DOHH2 (cell line): ENCODE results near the gene TMEM98.
"Not testable (repeated sequence)": the region's sequence is repeated elsewhere in the genome, so short reads cannot be mapped to it uniquely, and the experiment has no call there.

Source experiments
- H3F3A ChIP-seq: fragments of 200-600 bp; sonication (generic), shearing (Covaris generic); 2 replicates; pipeline ENCODE4 v1.6.0; 2016; ENCODE audit warnings: antibody characterized with exemption, mild to moderate bottlenecking; ENCODE audit not compliant: control insufficient read depth, insufficient read depth
- H3K27ac ChIP-seq: fragments of 200-600 bp; sonication (generic); 2 replicates; pipeline ENCODE4 v1.5.1; 2014; ENCODE audit warnings: low read depth, mild to moderate bottlenecking, low read length, moderate library complexity
- H3K27me3 ChIP-seq: fragments of 200-600 bp; sonication (generic); 2 replicates; pipeline ENCODE4 v1.6.1; 2014; ENCODE audit warnings: mild to moderate bottlenecking, low read length, mixed read lengths; ENCODE audit not compliant: control insufficient read depth
- H3K36me3 ChIP-seq: fragments of 200-600 bp; sonication (generic); 2 replicates; pipeline ENCODE4 v1.6.1; 2014; ENCODE audit warnings: mild to moderate bottlenecking, low read length, moderate library complexity, mixed read lengths; ENCODE audit not compliant: control insufficient read depth
- H3K4me1 ChIP-seq: fragments of 200-600 bp; sonication (generic); 2 replicates; pipeline ENCODE4 v1.6.1; 2014; ENCODE audit warnings: mild to moderate bottlenecking, low read length, mixed read lengths; ENCODE audit not compliant: control insufficient read depth
- H3K4me2 ChIP-seq: fragments of 200-600 bp; sonication (generic); 2 replicates; pipeline ENCODE4 v1.6.0; 2014; ENCODE audit warnings: mild to moderate bottlenecking, low read length, moderate library complexity
- H3K4me3 ChIP-seq: fragments of 200-600 bp; sonication (generic); 2 replicates; pipeline ENCODE4 v1.5.1; 2014; ENCODE audit warnings: mild to moderate bottlenecking, low read length, mixed read lengths
- H3K79me2 ChIP-seq: fragments of 200-600 bp; sonication (generic); 2 replicates; pipeline ENCODE4 v1.6.1; 2014; ENCODE audit warnings: mild to moderate bottlenecking, low read length, mixed read lengths; ENCODE audit not compliant: control insufficient read depth
- H3K9me2 ChIP-seq: fragments of 200-600 bp; sonication (generic); replicated peaks from 2 replicates; pipeline ENCODE4 v1.6.1; 2014; ENCODE audit warnings: mild to moderate bottlenecking, low read length, mixed read lengths; ENCODE audit not compliant: control insufficient read depth
- H3K9me3 ChIP-seq: fragments of 200-600 bp; sonication (generic); 2 replicates; pipeline ENCODE4 v1.6.1; 2014; ENCODE audit warnings: antibody characterized with exemption, low read length, mixed read lengths; ENCODE audit not compliant: control insufficient read depth, insufficient read depth
- H4K20me1 ChIP-seq: fragments of 200-600 bp; sonication (generic); 2 replicates; pipeline ENCODE4 v1.6.0; 2014; ENCODE audit warnings: low read depth, mild to moderate bottlenecking, antibody characterized with exemption, low read length, moderate library complexity; ENCODE audit not compliant: control insufficient read depth, insufficient read depth
- EZH2phosphoT487 ChIP-seq: fragments of 200-600 bp; sonication (generic); IDR thresholded peaks from 2 replicates; pipeline ENCODE4 v1.6.1; 2017; ENCODE audit warnings: borderline replicate concordance, mild to moderate bottlenecking, antibody characterized with exemption, low read length, moderate library complexity, mixed read lengths
- TF ChIP-seq, protein P1 (sequence below): fragments of 200-600 bp; sonication (generic); IDR thresholded peaks from one replicate; pipeline ENCODE4 v1.5.1; 2014; ENCODE audit warnings: antibody characterized with exemption, mild to moderate bottlenecking, low read depth, low read length; ENCODE audit not compliant: poor library complexity, severe bottlenecking

The TMEM98 gene

DNA sequence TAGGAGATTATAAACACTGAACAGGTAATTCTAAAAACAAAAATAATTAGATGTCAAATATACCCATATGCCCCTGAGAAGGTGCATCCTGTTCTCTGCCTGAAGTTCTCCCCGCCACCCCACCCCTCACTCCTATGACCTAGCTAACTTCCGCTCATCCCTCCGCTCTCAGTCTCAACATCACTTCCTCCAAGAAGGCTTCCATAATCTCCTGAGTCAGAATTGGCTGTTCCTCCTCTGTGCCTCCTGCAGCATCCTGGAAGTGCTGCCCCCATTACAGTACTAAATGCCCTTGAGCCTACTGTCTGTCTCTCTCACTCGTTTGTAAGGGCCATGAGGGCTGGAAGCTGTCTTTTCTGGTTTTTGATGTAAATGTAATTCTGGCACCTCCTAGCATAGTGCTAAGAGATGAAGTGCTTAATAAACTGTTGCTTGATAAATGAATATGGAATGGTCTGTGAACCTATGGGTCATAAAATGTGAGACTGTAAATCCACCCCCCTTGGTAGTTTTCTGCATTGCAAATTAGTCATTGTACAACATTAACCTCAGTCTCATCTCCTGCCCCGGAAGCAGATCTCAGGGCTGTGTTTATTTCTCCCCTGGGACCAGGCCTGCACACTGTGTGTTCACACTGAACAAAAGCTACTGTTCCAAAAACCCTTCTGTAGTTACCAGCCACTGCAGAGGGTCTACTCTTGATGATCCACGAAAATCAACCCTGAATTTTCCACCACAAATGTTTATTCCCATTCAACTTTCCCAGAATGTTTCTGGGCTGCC is 47.1 kb upstream of the TMEM98 start:
- 0 out of 2 replicates have a peak overlapping the region, but pooled peaks have one; percentile 11 for H3K4me2 ChIP-seq
- no peaks in the 10 kb centered on the region for H3F3A ChIP-seq
- no peak for TF ChIP-seq EZH2phosphoT487
- TF ChIP-seq, protein P1, sequence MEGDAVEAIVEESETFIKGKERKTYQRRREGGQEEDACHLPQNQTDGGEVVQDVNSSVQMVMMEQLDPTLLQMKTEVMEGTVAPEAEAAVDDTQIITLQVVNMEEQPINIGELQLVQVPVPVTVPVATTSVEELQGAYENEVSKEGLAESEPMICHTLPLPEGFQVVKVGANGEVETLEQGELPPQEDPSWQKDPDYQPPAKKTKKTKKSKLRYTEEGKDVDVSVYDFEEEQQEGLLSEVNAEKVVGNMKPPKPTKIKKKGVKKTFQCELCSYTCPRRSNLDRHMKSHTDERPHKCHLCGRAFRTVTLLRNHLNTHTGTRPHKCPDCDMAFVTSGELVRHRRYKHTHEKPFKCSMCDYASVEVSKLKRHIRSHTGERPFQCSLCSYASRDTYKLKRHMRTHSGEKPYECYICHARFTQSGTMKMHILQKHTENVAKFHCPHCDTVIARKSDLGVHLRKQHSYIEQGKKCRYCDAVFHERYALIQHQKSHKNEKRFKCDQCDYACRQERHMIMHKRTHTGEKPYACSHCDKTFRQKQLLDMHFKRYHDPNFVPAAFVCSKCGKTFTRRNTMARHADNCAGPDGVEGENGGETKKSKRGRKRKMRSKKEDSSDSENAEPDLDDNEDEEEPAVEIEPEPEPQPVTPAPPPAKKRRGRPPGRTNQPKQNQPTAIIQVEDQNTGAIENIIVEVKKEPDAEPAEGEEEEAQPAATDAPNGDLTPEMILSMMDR, result no peak

DNA sequence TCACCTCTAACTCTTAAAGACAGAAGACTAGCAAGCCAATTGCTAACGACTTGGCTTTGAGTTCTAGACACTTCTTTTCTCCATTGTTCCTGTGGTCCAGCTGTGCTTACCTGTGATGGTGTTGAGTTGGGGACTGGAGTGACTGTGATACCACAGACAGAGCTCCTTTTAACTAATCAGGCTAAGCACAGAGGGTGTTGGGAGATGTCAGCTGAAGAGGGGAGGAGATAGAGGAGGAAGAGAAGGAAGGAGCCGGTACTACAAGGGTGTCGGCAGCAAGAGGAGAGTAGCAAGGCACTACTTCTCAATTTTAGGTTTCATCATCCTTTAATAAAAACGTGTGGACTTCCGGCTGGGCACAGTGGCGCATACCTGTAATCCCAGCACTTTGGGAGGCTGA is 45.9 kb upstream of the TMEM98 start:
- Histone ChIP-seq H3K27me3 (peaks cover 2% of the 10 kb centered on the region), H3K9me3 (no peaks in the 10 kb centered on the region)

More for the DNA sequence above, 47.1 kb upstream of the TMEM98 start:
- Histone ChIP-seq H3K4me3 (no peak overlapping the region), H3K79me2 (no peaks in the 10 kb centered on the region), H3K9me3 (no peaks in the 10 kb centered on the region), H3K27me3 (peaks cover 8% of the 10 kb centered on the region), H3K36me3 (no peaks in the 10 kb centered on the region), H3K4me1 (peaks cover 22% of the 10 kb centered on the region), H4K20me1 (no peaks in the 10 kb centered on the region), H3K27ac (no peak overlapping the region), H3K9me2 (no peaks in the 10 kb centered on the region)

DNA sequence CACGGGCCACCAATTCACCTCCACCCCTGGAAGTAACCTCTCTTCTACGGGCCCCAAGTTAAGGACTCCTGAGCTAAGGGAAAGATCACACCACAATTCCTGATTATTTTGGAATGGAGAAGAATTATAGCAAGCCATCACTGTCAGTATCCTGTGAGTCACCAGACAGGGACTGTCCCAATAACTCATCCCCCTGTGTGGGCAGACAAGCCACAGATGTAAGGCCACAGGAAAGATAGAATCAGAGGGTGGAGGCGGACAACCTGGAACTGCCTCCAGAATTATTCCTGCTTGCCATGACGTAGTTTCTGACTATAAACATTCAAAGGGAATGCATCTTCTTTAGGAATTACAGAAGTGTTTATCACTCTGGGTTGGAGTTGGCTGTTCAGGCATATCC is 45.2 kb upstream of the TMEM98 start:
- no peak overlapping the region for H3K4me3 ChIP-seq
- no peak overlapping the region for H3K4me2 ChIP-seq
- no peaks in the 10 kb centered on the region for H3K36me3 ChIP-seq

More for the DNA sequence above, 45.9 kb upstream of the TMEM98 start:
- Histone ChIP-seq H3K9me2 (no peaks in the 10 kb centered on the region), H3K4me3 (no peak overlapping the region), H3K4me2 (no peak overlapping the region), H3F3A (no peaks in the 10 kb centered on the region), H3K36me3 (no peaks in the 10 kb centered on the region), H4K20me1 (no peaks in the 10 kb centered on the region), H3K4me1 (peaks cover 16% of the 10 kb centered on the region), H3K79me2 (no peaks in the 10 kb centered on the region), H3K27ac (no peak overlapping the region)
- no peak for TF ChIP-seq EZH2phosphoT487

DNA sequence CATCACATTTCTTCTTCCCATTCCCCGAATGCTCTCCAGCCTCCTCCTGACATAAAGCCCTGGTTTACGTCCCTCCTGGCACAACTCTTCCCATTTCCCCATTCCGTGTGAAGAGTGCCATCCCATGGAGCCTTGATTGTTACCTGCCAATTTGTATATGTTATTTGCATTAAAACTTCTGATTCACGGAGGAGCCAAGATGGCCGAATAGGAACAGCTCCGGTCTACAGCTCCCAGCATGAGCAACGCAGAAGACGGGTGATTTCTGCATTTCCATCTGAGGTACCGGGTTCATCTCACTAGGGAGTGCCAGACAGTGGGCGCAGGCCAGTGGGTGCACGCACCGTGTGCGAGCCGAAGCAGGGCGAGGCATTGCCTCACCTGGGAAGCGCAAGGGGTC is 41.0 kb upstream of the TMEM98 start:
- not testable (repeated sequence) for H4K20me1 ChIP-seq, H3K27ac ChIP-seq, H3K4me1 ChIP-seq

More for the DNA sequence above, 45.2 kb upstream of the TMEM98 start:
- no peak for TF ChIP-seq EZH2phosphoT487
- TF ChIP-seq, protein P1, result no peak
- H3K9me2 ChIP-seq, result no peaks in the 10 kb centered on the region
- H3K9me3 ChIP-seq, result no peaks in the 10 kb centered on the region
- no peaks in the 10 kb centered on the region for H3F3A ChIP-seq
- no peaks in the 10 kb centered on the region for H4K20me1 ChIP-seq
- H3K27ac ChIP-seq, result no peak overlapping the region
- H3K4me1 ChIP-seq, result peaks cover 11% of the 10 kb centered on the region
- peaks cover 2% of the 10 kb centered on the region; the same call in 1 of the 2 replicates for H3K27me3 ChIP-seq
- no peaks in the 10 kb centered on the region for H3K79me2 ChIP-seq

DNA sequence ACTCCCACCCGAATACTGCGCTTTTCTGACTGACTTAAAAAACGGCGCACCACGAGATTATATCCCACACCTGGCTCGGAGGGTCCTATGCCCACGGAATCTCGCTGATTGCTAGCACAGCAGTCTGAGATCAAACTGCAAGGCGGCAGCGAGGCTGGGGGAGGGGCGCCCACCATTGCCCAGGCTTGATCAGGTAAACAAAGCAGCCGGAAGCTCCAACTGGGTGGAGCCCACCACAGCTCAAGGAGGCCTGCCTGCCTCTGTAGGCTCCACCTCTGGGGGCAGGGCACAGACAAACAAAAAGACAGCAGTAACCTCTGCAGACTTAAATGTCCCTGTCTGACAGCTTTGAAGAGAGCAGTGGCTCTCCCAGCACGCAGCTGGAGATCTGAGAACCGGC is 40.5 kb upstream of the TMEM98 start:
- H3K9me2 ChIP-seq, H3K36me3 ChIP-seq, H3K9me3 ChIP-seq, H3K79me2 ChIP-seq, H3K27ac ChIP-seq, H3K4me1 ChIP-seq, H3K27me3 ChIP-seq, H4K20me1 ChIP-seq, H3F3A ChIP-seq, H3K4me3 ChIP-seq, H3K4me2 ChIP-seq: not testable (repeated sequence)

More for the DNA sequence above, 41.0 kb upstream of the TMEM98 start:
- H3K9me3 ChIP-seq, H3K27me3 ChIP-seq, H3K4me2 ChIP-seq, H3K9me2 ChIP-seq, H3K79me2 ChIP-seq, H3F3A ChIP-seq, H3K4me3 ChIP-seq, H3K36me3 ChIP-seq: not testable (repeated sequence)
